ENCODE results near the gene XRN2.
"Not testable (repeated sequence)": the region's sequence is repeated elsewhere in the genome, so short reads cannot be mapped to it uniquely, and the experiment has no call there.

Gene XRN2

GRCh38 chr20:21391972-21392352 lies 88.8 kb downstream of the XRN2 start:
- no peak for DNase-seq

GRCh38 chr20:21393166-21393565 lies 90.0 kb downstream of the XRN2 start:
- peak; percentile 36 for DNase-seq

- DNase-seq: no peak
These were observed 90.8 kb downstream of the XRN2 start for GRCh38 chr20:21393816-21394519.

GRCh38 chr20:21394551-21394950 lies 91.4 kb downstream of the XRN2 start:
- no peak for DNase-seq

GRCh38 chr20:21395051-21395665 lies 92.0 kb downstream of the XRN2 start:
- no peak for DNase-seq

GRCh38 chr20:21395666-21396598 lies 92.8 kb downstream of the XRN2 start:
- DNase-seq: peak; percentile 62

GRCh38 chr20:21396599-21397340 lies 93.6 kb downstream of the XRN2 start:
- DNase-seq: peak; percentile 66

GRCh38 chr20:21397341-21398108 lies 94.4 kb downstream of the XRN2 start, which contains the start of gene NKX2-4:
Gene NKX2-4 (minus strand): TSS chr20:21397526. CDS start chr20:21397399, 127 bp downstream.
- DNase-seq: peak; percentile 66

GRCh38 chr20:21398109-21399004 lies 95.2 kb downstream of the XRN2 start:
- no peak for DNase-seq

- DNase-seq: no peak
These were observed 95.9 kb downstream of the XRN2 start for GRCh38 chr20:21399005-21399475.

- no peak for DNase-seq
These were observed 108.6 kb downstream of the XRN2 start for GRCh38 chr20:21411725-21412124.

GRCh38 chr20:21413996-21414395 lies 110.9 kb downstream of the XRN2 start:
- not testable (repeated sequence) for DNase-seq

GRCh38 chr20:21419147-21419546 lies 116.0 kb downstream of the XRN2 start:
- not testable (repeated sequence) for DNase-seq

- no peak for DNase-seq
These were observed 118.6 kb downstream of the XRN2 start for GRCh38 chr20:21421601-21422236.

GRCh38 chr20:21423712-21424111 lies 120.6 kb downstream of the XRN2 start:
- not testable (repeated sequence) for DNase-seq

- no peak for DNase-seq
These were observed 121.7 kb downstream of the XRN2 start for GRCh38 chr20:21424846-21425245.

- DNase-seq: no peak
These were observed 126.9 kb downstream of the XRN2 start for GRCh38 chr20:21430020-21430419.

GRCh38 chr20:21432911-21433310 lies 129.8 kb downstream of the XRN2 start:
- DNase-seq: no peak

GRCh38 chr20:21433329-21433890 lies 130.3 kb downstream of the XRN2 start:
- DNase-seq: no peak

GRCh38 chr20:21435576-21435975 lies 132.4 kb downstream of the XRN2 start:
- DNase-seq: no peak

Measured in NCI-H1105 (cell line).